GM21447 (cell line): ENCODE data around the gene ZNF208.
"Not testable (repeated sequence)": the region's sequence is repeated elsewhere in the genome, so short reads cannot be mapped to it uniquely, and the experiment has no call there.

Source experiments
- ATAC-seq: cut with Tn5 transposase; IDR thresholded peaks from one replicate; pipeline ENCODE4 v1.9.1; 2021; ENCODE audit not compliant: unreplicated experiment

ZNF208 gene

DNA sequence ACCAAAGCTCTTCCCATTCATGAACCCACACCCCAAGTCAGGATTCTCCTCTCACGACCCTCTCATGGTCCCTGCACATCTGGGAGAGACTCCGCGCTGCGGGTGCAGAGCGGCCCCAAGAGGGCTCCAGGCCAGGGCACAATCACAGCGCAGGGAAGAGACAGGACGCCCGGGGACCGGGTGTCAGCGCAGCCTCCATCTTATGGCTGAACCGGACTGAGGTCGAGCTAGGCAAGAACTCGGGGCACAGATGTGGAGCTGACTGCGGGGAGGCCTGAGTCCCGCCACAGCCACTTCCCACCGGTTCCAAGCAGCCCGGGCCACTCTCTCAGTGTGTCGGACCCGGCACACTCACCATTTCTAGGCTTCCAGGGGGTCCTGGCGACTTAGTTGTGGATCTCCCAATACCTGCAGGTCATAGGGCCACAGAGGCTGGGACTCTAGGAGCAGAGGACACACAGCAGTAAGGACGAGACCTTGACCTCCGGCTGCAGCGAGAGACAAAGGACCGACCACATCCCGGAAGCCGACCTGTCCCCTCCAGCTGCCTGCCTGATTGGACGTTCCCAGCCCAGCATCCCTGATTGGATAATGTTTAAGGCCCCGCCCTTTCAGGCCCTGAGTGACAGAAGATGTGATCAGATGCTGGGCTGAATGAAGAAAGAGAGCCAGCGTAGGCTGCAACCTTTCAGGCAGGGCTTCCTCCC, at the start of gene ZNF208:
Gene ZNF208 (minus strand): TSS at position 507 of the 707 bp plus-strand sequence. CDS start 149 bp downstream, at position 358.
- ATAC-seq = not testable (repeated sequence)

DNA sequence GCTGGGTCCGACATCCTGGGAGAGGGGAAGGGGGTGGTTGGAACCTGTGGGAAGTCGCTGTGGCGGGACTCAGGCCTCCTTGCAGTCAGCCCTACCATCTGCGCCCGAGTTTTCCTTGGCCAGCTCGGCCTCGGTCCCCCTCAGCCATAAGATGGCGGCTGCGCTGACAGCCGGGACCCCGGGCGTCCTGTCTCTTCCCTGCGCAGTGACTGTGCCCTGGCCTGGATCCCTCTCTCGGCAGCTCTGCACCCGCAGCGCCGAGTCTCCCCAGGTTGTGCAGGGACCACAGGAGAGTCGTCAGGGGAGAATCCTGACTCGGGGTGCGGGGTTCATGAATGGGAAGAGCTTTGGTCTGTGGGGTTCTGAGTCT, 41.9 kb upstream of the ZNF208 start:
- ATAC-seq = no peak

DNA sequence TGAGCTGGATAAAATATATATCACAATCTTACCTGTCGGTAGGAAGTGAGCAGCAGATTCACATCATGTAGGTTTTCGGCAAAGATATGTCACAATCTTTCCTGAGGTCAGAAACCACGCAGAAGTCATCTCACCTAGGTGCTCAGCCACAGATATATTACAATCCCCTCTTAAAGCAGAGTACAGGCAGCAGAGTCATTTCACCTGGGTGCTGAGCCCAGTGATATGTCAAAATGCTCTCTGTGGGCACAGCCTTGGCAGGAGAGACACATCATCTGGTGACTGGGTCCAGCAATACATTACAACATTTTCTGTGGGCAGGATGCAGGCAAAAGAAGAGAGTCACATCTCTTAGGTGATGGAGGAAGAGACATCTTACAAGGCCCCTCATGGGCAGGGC, 30.4 kb upstream of the ZNF208 start:
- ATAC-seq = not testable (repeated sequence)

DNA sequence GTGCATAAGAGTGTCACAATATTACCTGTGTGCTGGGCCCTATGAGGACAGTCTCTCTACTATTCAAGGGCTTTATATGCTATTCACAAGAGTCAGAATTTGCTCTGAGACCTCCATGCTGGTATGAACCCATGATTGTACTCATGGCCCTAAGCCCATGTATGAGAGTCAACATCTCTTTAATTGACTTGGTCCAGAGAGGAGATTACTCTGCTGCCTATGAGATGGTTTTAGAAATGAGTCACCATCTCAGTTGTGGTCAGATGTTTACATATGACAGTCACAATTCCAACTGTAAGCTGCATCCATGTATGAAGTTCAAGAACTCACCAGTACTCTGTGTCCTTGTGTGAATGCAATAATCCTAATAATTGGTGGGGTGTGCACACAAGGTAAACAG, 19.9 kb upstream of the ZNF208 start:
- ATAC-seq = no peak

GRCh38 chr19:22026687-22027086, 15.9 kb upstream of the ZNF208 start:
- ATAC-seq = no peak

DNA sequence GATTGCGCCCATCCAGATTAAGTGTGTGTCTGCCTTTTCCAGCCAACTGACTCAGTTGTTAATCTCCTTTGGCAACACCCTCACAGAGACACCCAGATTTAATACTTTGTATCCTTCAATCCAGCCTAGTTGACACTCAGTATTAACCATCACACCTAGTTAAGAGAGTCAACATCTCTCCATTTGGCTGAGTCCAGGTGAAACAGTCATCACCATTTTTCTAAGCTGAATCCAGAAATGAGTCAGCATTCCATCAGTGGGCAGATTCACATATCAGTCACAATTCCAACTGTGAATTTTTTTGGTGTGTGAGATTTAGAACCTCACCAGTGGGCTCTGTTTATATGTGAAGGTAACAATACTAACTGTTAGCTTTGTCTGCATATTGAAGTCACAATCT, 14.8 kb upstream of the ZNF208 start:
- not testable (repeated sequence) for ATAC-seq

GRCh38 chr19:21970466-21970865, 40.3 kb downstream of the ZNF208 start:
- no peak for ATAC-seq

DNA sequence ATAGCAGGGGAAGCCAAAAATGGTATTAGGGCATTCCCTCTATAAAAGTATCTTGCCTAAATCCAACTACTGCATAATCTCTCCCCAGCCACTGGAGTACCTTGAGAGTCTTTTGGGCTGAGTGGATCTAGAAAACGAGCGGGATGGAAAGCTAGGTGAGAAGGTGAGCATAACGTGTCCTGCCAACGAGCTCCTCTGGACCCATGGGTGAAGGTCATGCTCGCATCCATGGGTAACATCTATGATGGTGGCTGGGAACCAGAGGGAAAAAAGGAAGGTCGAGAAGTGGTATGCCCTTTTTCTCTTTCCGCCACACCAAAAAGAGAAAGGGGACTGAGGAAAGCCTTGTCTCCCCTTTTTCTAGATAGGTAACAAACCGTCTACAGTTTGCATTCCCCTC, 63.0 kb downstream of the ZNF208 start:
- no peak for ATAC-seq

GRCh38 chr19:21940684-21941083, 70.1 kb downstream of the ZNF208 start:
- ATAC-seq = no peak

DNA sequence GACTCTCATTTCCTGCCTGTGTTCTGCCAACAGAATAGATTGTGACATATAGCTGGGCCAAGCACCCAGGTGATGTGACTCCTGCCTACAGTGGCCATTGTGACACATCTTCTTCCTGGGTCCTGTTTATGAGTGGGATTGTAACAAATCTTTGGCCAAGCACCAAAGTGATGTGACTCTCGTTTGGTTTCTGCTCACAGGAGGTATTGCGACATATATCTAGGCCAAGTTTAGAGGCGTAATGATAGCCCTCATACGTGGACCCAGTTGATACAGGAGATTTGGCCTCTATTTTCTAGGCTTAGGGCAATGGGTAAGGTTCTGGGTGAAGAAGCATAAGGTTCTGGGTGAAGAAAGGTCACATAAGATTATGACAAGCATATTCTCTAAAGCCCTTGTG, 76.2 kb downstream of the ZNF208 start:
- no peak for ATAC-seq

DNA sequence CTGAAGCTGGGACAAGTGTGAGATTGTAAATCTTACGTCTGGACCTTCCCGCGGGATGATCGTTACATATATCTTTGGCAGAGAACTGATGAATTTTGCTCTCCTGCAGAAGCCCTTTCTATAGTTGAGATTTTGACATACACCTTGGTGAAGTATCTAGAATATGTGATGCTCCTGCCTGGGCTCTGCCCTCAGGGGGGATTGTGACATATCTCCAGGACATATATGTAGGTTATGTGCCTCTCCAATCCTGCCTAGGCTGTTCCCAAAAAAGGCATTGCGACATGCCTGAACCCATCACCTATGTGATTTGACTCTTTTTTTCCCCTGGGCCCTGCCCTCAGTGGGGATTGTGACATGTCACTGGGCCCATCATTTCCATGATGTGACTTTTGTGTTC, 76.6 kb downstream of the ZNF208 start:
- no peak for ATAC-seq

DNA sequence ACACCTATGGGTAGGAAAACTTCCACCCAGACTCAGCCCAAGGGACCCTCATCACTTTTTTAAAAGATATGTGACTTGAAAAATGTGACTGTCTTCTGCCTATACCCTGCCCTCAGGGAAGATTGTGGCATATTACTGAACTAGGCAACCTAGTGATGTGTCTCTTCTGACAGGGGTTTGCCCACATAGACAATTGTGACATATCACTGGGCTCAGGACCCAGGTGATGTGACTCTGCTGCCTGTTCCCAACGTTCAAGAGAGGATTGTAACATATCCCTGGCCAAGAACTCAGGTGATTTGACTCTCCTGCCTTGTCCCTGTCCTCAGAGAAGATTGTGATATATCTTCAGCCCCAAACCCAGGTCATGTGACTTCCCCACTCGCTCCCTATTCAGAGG, 88.5 kb downstream of the ZNF208 start:
- no peak for ATAC-seq

DNA sequence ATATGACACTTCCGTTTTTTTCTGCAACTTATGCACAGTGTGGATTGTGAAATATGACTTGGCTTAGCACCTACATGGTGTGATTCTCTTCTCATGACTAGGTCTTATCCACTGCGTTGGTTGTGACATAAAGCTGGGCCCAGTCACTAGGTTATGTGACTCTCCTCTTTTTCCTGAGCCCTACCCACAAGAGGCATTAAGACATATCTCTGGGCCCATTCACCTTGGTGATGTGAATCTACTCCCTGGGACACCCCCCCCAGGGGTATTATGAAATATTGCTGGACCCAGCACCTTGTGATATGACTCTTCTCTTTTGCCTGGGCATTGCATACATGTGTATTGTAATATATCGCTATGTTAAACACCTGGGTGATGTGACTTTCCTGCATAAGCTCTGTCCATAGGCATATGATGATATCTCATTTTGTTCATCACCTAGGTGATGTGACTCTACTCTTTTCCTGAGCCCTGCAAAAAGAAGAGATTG, 89.0 kb downstream of the ZNF208 start:
- ATAC-seq = no peak

- no peak for ATAC-seq
Observed at GRCh38 chr19:21915411-21915810, 95.3 kb downstream of the ZNF208 start.

DNA sequence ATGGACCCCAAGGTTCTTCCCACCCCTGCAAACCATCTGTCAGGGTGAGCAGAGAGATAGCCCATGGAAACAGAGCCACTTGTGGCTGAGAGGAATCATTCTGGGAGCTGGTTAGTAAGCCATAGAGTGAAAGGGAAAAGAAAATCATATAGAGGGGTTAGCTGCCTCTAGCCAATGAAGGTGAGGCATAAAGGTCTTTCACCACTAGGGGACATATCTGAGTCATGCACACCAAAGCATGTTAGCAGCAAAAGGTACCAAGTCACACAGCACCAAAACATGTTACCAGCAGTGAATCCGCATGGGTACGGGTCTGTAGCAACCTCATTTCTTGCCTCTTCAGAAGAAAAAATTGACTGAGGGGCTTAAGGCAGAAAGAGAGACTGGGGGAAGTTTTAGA, 98.1 kb downstream of the ZNF208 start:
- ATAC-seq = no peak

- no peak for ATAC-seq
Observed at GRCh38 chr19:21910318-21910717, 100.4 kb downstream of the ZNF208 start.

GRCh38 chr19:21908066-21908465, 102.7 kb downstream of the ZNF208 start:
- ATAC-seq = no peak

GRCh38 chr19:21907516-21907915, 103.2 kb downstream of the ZNF208 start:
- ATAC-seq = no peak

DNA sequence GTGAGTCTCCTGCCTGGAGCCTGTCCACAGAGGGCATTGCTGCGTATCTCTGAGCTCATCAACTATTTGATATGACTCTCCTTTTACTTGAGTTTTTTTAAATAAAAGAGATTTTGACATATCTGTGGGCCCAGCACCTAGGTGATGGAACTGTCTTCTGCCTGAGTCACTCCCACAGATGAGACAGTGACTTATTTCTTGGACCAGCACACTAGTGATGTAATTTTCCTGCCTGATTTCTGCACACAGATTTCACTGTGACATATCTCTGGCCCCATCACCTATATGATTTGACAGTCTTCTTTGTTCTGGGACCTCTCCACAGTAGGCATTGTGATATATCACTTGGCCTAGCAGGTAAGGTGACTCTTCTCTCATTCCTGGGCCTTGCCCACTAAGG, 108.2 kb downstream of the ZNF208 start:
- ATAC-seq = no peak

GRCh38 chr19:21901861-21902260, 108.9 kb downstream of the ZNF208 start:
- ATAC-seq = no peak

DNA sequence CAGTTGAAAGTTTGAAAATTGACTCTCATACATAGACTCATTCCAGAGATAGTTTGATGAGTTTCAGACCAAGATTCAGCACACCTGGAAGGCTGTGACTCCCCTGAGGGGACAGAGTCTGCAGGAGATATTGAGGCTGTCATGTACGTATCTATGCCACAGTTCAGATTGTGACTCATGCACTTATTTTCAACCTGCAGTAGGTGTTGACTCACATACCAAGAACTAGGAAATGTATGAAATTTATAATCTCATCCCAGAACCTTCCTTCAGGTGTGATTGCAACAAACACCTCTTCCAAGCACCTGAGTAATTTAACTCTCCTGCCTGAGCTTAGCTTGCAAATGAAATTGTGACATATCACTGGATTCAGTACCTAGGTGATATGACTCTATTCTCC, 110.3 kb downstream of the ZNF208 start:
- no peak for ATAC-seq

DNA sequence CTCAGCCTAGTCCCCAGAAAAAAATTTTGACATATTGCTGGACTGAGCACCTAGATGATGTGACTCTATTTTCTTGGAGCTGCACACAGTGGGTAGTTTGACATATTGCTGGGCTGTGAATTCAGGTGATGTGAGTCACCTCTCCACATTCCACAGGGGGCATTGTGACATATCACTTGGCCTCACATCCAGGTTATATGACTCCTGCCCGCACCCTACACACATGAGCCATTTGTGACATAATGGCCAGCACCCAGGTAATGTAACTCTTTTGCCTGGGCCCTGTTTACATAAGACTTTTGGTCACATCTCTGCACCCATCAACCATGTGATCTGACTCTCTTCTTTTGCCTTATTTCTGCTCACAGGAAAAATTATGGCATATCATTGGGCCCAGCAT, 119.7 kb downstream of the ZNF208 start:
- no peak for ATAC-seq

DNA sequence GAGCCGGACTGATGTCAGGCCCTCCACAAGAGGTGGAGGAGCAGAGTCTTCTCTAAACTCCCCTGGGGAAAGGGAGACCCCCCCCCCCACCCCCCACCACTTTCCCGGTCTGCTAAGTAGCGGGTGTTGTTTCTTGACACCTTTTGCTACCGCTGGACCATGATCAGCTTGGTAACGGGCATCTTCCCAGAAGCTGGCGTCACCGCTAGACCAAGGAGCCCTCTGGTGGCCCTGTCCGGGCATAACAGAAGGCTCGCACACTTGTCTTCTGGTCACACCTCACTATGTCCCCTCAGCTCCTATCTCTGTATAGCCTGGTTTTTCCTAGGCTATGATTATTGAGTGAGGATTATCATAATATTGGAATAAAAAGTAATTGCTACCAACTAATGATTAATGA, 120.7 kb downstream of the ZNF208 start:
- not testable (repeated sequence) for ATAC-seq
